SK-N-SH (cell line): ENCODE data around the gene ACBD6.

Experiments used
- CTCF ChIP-seq: fragments of 200-600 bp; sonication (generic); IDR thresholded peaks from 2 replicates; pipeline ENCODE4 v1.6.1; 2017; ENCODE audit warnings: antibody characterized with exemption, mild to moderate bottlenecking, moderate library complexity
- EZH2phosphoT487 ChIP-seq: fragments of 200-600 bp; sonication (generic); IDR thresholded peaks from 2 replicates; pipeline ENCODE4 v1.6.1; 2017; ENCODE audit warnings: low read depth, mixed run types, mild to moderate bottlenecking, antibody characterized with exemption, moderate library complexity, borderline replicate concordance
- MAX ChIP-seq: IDR thresholded peaks from 2 replicates; pipeline ENCODE4 v1.4.0; 2012; ENCODE audit warnings: low read depth
- POLR2AphosphoS5 ChIP-seq: IDR thresholded peaks from 2 replicates; pipeline ENCODE4 v1.6.1; 2012; ENCODE audit warnings: low read depth, low read length
- RXRA ChIP-seq: IDR thresholded peaks from 2 replicates; pipeline ENCODE4 v1.4.0; 2012; ENCODE audit warnings: low read depth, mild to moderate bottlenecking, borderline replicate concordance

GRCh38 chr1:180288940-180289339 is 213.4 kb downstream of the ACBD6 start:
- TF ChIP-seq CTCF (no peak), EZH2phosphoT487 (no peak), RXRA (no peak), MAX (no peak), POLR2AphosphoS5 (no peak)
